HG03095 (cell line): ENCODE results near the gene HDAC4.

Experiments used
- ATAC-seq: cut with Tn5 transposase; IDR thresholded peaks from one replicate; pipeline ENCODE4 v1.9.1; 2021; ENCODE audit warnings: moderate library complexity; ENCODE audit not compliant: unreplicated experiment

The HDAC4 gene

DNA sequence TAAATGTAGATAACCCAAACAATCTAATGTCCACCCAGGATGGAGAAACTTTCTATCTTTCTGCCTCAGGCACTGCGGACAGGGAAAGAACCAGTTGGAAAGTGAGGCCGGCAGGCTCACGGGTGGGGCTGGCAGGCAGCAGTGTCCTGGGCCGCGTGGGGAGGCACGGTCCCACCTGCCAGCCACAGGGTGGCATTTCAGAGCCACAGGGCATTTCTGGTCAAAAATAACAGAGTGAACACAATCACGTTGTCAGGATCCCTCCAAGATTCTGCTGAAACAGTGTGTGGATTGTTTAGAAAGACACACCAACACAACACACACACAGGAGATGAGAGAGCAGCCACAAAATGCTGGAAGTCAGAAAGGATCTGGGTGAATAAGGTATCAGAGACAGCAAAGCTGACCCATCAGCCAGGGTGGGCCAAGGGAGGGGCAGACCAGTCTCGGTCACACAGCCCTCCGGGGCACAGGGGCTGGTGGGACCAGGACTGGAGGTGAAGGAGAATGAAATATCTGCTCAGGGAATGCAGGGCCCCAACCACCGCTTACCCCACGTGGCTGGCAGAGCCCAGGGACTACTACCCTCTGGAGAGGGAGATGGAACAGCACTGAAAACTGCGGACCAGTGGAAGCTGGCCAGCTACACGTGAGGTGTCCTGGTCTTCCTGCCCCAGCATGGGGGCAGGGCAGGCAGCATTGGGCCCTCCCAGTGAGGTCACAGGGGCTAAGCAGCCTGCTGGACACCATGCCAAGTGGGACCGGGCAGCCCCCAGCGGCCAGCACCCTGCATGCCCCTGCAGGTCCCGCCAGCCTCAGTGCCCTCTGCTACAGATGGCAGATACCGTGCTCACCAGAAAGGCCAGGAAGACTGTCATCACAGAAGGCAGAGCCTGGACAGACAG, 173.9 kb downstream of the HDAC4 start:
- ATAC-seq = no peak

- ATAC-seq = no peak
Measured at GRCh38 chr2:239225871-239226561, 174.8 kb downstream of the HDAC4 start.

GRCh38 chr2:239225371-239225851, 175.4 kb downstream of the HDAC4 start:
- ATAC-seq = no peak

GRCh38 chr2:239224955-239225354, 175.9 kb downstream of the HDAC4 start:
- ATAC-seq = no peak

DNA sequence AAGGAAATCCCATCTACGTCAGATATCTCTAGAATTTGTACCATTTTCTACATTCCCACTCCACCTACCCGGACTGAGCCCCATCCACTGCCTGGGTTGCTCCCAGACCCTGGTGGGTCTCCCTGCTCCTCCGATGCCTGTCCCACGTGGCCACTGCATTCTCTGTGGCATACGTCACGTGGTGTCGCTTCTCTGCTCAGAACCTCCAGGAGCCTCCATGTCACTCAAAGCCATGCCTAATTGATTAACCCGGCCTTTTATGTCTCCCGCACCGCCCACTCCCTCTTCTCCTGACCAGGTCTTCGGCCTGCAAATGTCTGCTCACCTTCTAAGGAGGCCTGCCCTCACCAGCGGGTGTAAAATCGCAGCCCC, 176.6 kb downstream of the HDAC4 start:
- ATAC-seq = no peak

DNA sequence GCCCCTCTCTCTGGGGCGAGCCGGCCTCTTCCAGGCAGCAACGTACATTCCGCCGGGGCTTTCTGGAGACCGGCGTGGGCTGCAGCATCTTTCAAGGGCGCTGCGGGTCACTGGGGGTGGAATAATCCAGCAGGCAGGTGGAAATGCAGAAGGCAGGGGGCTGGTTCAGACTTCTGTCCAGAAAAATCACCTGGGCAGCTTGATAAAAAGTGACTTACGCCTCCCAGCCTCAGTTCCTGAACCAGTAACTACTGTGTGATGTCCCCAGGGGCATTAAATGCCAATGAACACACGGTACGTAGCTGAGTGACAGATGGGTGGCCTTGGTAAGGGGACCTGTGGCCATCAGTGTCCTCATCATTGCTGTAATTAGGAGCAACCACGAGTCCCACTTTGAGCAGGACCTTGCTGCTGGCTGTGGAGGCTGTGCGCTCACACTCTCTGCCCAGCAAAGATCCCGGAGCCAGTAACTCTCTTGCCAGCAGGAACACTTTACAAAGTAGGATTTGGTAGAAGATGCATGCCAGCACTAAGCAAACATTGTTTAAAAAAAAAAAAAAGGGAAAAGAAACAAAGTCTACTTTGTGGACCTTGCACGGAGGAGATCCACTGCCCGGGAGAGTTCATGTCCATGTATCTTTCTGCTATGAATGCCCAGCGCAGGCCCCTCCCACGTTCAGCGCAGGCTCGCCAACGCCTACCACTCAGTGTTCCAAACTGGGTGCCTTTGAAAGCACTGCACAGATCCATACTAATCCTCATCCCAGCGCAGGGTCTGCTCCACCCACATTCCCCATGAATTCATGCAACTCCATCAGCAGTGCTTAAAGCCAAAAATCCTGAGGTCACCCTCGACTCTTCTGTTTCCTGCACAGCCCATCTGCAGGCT, 177.3 kb downstream of the HDAC4 start:
- no peak for ATAC-seq

GRCh38 chr2:239222706-239223309, 178.0 kb downstream of the HDAC4 start:
- no peak for ATAC-seq

GRCh38 chr2:239222312-239222660, 178.5 kb downstream of the HDAC4 start:
- ATAC-seq = no peak

DNA sequence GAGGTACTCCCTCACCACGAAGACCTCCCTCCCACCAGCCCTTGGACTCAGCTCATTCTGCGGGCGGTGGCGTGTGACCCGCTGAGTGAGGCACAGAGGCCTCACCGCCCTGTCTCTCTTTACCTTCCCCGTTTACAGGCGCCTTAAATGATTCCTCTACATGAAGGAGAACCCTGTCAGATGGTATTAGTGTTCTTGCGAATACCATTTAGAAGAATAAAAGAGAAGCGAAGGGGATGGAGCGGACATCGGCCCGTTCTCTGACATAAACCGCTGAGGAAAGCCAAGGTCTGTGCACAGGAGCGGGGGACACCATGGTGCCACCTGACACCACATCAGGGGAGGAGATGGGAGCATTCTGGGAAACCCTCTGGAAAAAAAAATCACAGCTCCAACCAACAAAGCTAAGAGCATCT, 179.8 kb downstream of the HDAC4 start:
- ATAC-seq = no peak

GRCh38 chr2:239220341-239220740, 180.5 kb downstream of the HDAC4 start:
- no peak for ATAC-seq

GRCh38 chr2:239216614-239217273, 184.1 kb downstream of the HDAC4 start:
- no peak for ATAC-seq

GRCh38 chr2:239215988-239216613, 184.7 kb downstream of the HDAC4 start:
- no peak for ATAC-seq

GRCh38 chr2:239215136-239215925, 185.5 kb downstream of the HDAC4 start:
- no peak for ATAC-seq

DNA sequence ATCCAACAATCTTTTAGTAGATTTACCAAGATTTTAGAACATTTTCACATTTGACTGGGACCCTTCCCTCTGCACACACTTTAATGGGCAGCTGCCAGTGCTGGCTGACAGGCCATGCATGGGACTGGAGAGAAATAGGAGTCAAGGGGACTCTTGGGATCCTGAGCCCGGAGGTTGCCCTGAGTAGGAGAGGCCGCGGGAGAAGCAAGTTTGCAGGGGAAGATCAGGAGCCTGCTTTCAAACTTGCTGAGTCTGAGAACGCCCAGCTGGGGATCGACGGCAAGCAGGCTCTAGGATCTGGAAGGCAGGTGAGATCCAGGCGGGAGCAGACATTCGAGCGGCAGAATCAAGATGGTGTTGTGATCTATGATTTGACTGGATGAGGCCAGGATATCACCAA, 186.1 kb downstream of the HDAC4 start:
- no peak for ATAC-seq

DNA sequence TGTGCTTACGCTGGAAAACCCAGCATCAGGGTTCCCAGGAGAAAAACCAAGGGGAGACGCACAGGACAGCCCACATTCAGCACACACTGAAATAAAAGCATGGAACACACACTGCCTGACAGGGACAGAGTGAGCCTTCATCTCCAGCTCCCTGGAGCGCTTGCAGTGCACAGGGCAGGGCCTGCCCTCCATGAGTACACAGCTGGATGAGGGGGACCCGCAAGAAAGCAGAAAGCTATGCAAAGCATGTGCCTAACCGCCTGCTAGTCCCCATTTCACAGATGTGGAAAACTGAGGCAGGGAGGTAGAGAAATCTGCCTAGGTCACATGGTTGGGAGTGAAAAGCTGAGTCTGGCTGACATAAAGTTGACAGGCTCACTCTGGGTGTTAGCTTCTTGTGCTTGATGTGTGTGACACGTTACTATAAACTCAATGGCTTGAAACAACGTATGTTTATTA, 187.1 kb downstream of the HDAC4 start:
- ATAC-seq = no peak

- ATAC-seq = no peak
Measured at GRCh38 chr2:239212929-239213642, 187.7 kb downstream of the HDAC4 start.

GRCh38 chr2:239212121-239212928, 188.5 kb downstream of the HDAC4 start:
- ATAC-seq = no peak
